ENCODE data around the gene UVRAG.

Gene UVRAG

DNA sequence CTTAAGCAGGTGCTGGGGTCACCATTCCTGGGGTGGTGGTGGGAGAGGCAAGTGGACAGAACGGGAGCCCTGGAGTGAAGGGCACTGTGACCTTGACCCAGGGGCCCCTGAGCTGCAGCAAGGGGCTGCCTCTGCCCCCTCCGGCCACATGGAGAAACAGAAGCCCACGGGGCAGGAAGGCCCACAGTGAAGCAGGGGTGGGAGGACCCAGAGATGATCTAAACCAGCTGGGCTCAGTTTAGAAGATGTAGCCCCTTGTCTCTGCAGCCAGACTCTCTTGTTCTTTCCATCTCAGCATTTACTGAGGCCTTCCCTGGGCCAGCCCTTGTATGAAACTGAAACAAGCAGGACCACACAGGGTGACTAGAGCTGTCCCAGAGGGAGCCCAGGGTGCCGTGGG, 360.8 kb downstream of the UVRAG start:
- peaks cover 6% of the 10 kb centered on the region; the same call in 1 of the 2 replicates for H3K27me3 ChIP-seq (ENCODE audit: insufficient read depth, low read length)
- no peaks in the 10 kb centered on the region for H3K36me3 ChIP-seq (ENCODE audit: insufficient read depth, low read length)
- H3K27ac ChIP-seq (ENCODE audit: low read depth, low read length, poor library complexity, severe bottlenecking) = no peak overlapping the region
- H3K9me3 ChIP-seq (ENCODE audit: low read length) = no peaks in the 10 kb centered on the region
- no peak overlapping the region for H2AFZ ChIP-seq (ENCODE audit: low read length)
- no peaks in the 10 kb centered on the region for H3K4me1 ChIP-seq (ENCODE audit: insufficient read depth, low read length, severe bottlenecking)
- no peak overlapping the region for H3K9ac ChIP-seq (ENCODE audit: low read length)
- TF ChIP-seq EZH2 (IDR thresholded peaks at IDR 0.05; ENCODE audit: borderline replicate concordance, low read length) = no peak
- TF ChIP-seq CTCF (IDR thresholded peaks at IDR 0.05; ENCODE audit: low read length) = no peak
- no peaks in the 10 kb centered on the region for H3K9me2 ChIP-seq (ENCODE audit: low read depth, low read length)
- H3K4me3 ChIP-seq (ENCODE audit: low read depth, low read length, poor library complexity, severe bottlenecking) = no peak overlapping the region
- no peaks in the 10 kb centered on the region for H4K20me1 ChIP-seq (ENCODE audit: insufficient read depth, low read length)
- H3K4me2 ChIP-seq (ENCODE audit: low read length) = no peak overlapping the region
- no peaks in the 10 kb centered on the region for H3F3A ChIP-seq (ENCODE audit: insufficient read depth, low read length)
- no peaks in the 10 kb centered on the region for H3K79me2 ChIP-seq (ENCODE audit: insufficient read depth, low read length)

- Histone ChIP-seq H3K4me1 (ENCODE audit: insufficient read depth, low read length, severe bottlenecking) (no peaks in the 10 kb centered on the region), H3K4me2 (ENCODE audit: low read length) (no peak overlapping the region), H3K79me2 (ENCODE audit: insufficient read depth, low read length) (no peaks in the 10 kb centered on the region), H3K9me3 (ENCODE audit: low read length) (no peaks in the 10 kb centered on the region), H3K27me3 (ENCODE audit: insufficient read depth, low read length) (peaks cover 6% of the 10 kb centered on the region; the same call in 1 of the 2 replicates), H3K4me3 (ENCODE audit: low read depth, low read length, poor library complexity, severe bottlenecking) (no peak overlapping the region), H3K36me3 (ENCODE audit: insufficient read depth, low read length) (no peaks in the 10 kb centered on the region), H3K9me2 (ENCODE audit: low read depth, low read length) (no peaks in the 10 kb centered on the region), H2AFZ (ENCODE audit: low read length) (no peak overlapping the region), H4K20me1 (ENCODE audit: insufficient read depth, low read length) (no peaks in the 10 kb centered on the region), H3K27ac (ENCODE audit: low read depth, low read length, poor library complexity, severe bottlenecking) (no peak overlapping the region), H3F3A (ENCODE audit: insufficient read depth, low read length) (no peaks in the 10 kb centered on the region), H3K9ac (ENCODE audit: low read length) (no peak overlapping the region)
- no peak for TF ChIP-seq CTCF (IDR thresholded peaks at IDR 0.05; ENCODE audit: low read length)
- TF ChIP-seq EZH2 (IDR thresholded peaks at IDR 0.05; ENCODE audit: borderline replicate concordance, low read length) = no peak
These were observed 361.5 kb downstream of the UVRAG start for GRCh38 chr11:76176463-76176862.

DNA sequence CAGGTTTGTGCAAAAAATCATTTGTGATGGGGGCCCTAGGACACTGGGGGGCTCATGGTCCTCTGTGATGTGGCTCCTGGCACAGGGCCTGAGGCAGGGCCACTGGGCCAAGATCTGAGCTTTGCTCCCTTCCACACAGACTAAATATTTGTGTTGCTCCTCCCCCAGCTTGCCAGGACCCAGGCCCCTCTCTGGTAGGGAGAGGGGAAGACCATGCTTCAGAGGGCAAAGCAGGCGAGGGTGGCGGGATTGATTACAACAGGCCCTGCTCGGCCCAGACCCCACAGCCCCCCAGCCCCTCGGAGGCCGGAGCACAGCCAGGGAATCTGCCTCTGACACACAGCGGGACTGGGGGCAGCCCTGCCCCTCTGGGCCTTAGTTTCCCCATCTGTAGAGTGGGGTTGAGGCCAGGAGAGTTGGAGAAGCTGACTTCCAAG, 362.3 kb downstream of the UVRAG start:
- Histone ChIP-seq H3K4me3 (ENCODE audit: low read depth, low read length, poor library complexity, severe bottlenecking) (no peak overlapping the region), H3K27ac (ENCODE audit: low read depth, low read length, poor library complexity, severe bottlenecking) (no peak overlapping the region), H3K4me2 (ENCODE audit: low read length) (no peak overlapping the region), H3K9me3 (ENCODE audit: low read length) (no peaks in the 10 kb centered on the region), H3K27me3 (ENCODE audit: insufficient read depth, low read length) (peaks cover 6% of the 10 kb centered on the region; the same call in 1 of the 2 replicates), H3K36me3 (ENCODE audit: insufficient read depth, low read length) (no peaks in the 10 kb centered on the region), H3K9ac (ENCODE audit: low read length) (no peak overlapping the region), H3K79me2 (ENCODE audit: insufficient read depth, low read length) (no peaks in the 10 kb centered on the region), H4K20me1 (ENCODE audit: insufficient read depth, low read length) (no peaks in the 10 kb centered on the region), H3K4me1 (ENCODE audit: insufficient read depth, low read length, severe bottlenecking) (no peaks in the 10 kb centered on the region), H3K9me2 (ENCODE audit: low read depth, low read length) (no peaks in the 10 kb centered on the region), H3F3A (ENCODE audit: insufficient read depth, low read length) (no peaks in the 10 kb centered on the region), H2AFZ (ENCODE audit: low read length) (no peak overlapping the region)
- TF ChIP-seq CTCF (IDR thresholded peaks at IDR 0.05; ENCODE audit: low read length) = no peak

Measured in OCI-LY1 (cell line).